Measurements from ENCODE around the gene MTRFR.

The MTRFR gene

GRCh38 chr12:123227581-123228258 lies 5.5 kb upstream of the MTRFR start:
- no peak for DNase-seq (ENCODE audit: low read depth)
- no peak overlapping the region for H3K4me3 ChIP-seq (ENCODE audit: low read depth, low read length)
- no peak for TF ChIP-seq CTCF (conservative IDR thresholded peaks at IDR 0.05; ENCODE audit: low read depth, low read length)

- TF ChIP-seq CTCF (conservative IDR thresholded peaks at IDR 0.05; ENCODE audit: low read depth, low read length): no peak
- no peak overlapping the region for H3K4me3 ChIP-seq (ENCODE audit: low read depth, low read length)
- DNase-seq (ENCODE audit: low read depth): no peak
Observed at GRCh38 chr12:123229051-123229450, 4.2 kb upstream of the MTRFR start.

- peak overlapping the region; percentile 96 for H3K4me3 ChIP-seq (ENCODE audit: low read depth, low read length)
- DNase-seq (ENCODE audit: low read depth): no peak
- no peak for TF ChIP-seq CTCF (conservative IDR thresholded peaks at IDR 0.05; ENCODE audit: low read depth, low read length)
Observed at GRCh38 chr12:123231931-123232330, 1.3 kb upstream of the MTRFR start.

- no peak for DNase-seq (ENCODE audit: low read depth)
- no peak for TF ChIP-seq CTCF (conservative IDR thresholded peaks at IDR 0.05; ENCODE audit: low read depth, low read length)
- peak overlapping the region; percentile 96 for H3K4me3 ChIP-seq (ENCODE audit: low read depth, low read length)
Observed at GRCh38 chr12:123232472-123232806, 797 bp upstream of the MTRFR start.

GRCh38 chr12:123233505-123234308 lies 471 bp downstream of the MTRFR start:
- TF ChIP-seq CTCF (conservative IDR thresholded peaks at IDR 0.05; ENCODE audit: low read depth, low read length): peak; percentile 13
- DNase-seq (ENCODE audit: low read depth): peak; percentile 39

GRCh38 chr12:123237646-123238329 lies 4.6 kb downstream of the MTRFR start:
- peak; percentile 85 for TF ChIP-seq CTCF (conservative IDR thresholded peaks at IDR 0.05; ENCODE audit: low read depth, low read length)
- H3K4me3 ChIP-seq (ENCODE audit: low read depth, low read length): no peak overlapping the region
- peak; percentile 83 for DNase-seq (ENCODE audit: low read depth)

More at GRCh38 chr12:123233505-123234308, 471 bp downstream of the MTRFR start:
- peak overlapping the region; percentile 98 for H3K4me3 ChIP-seq (ENCODE audit: low read depth, low read length)

Measured in choroid plexus epithelial cell (primary cell).